Neuronal stem cell (in vitro differentiated cells): ENCODE data around the gene ADGRG4.

Experiments used
- DNase-seq: peaks from one replicate; pipeline ENCODE4 v3.0.0-alpha.2; 2013; ENCODE audit warnings: low spot score
- H2AFZ ChIP-seq: one replicate; pipeline ENCODE4 v1.6.1; 2013; ENCODE audit warnings: mild to moderate bottlenecking, low read length, inconsistent platforms
- H2AK5ac ChIP-seq: 2 replicates; pipeline ENCODE4 v1.6.1; 2013; ENCODE audit warnings: low read depth, mild to moderate bottlenecking, inconsistent platforms, low read length, moderate library complexity, mixed read lengths
- H2BK120ac ChIP-seq: 2 replicates; pipeline ENCODE4 v1.6.1; 2013; ENCODE audit warnings: low read depth, mild to moderate bottlenecking, inconsistent platforms, low read length, moderate library complexity, mixed read lengths
- H2BK12ac ChIP-seq: one replicate; pipeline ENCODE4 v1.6.1; 2013; ENCODE audit warnings: low read length, inconsistent platforms
- H2BK15ac ChIP-seq: 2 replicates; pipeline ENCODE4 v1.6.1; 2013; ENCODE audit warnings: mild to moderate bottlenecking, low read length, inconsistent platforms, mixed read lengths
- H2BK5ac ChIP-seq: one replicate; pipeline ENCODE4 v1.6.1; 2013; ENCODE audit warnings: inconsistent platforms, mild to moderate bottlenecking, low read length, moderate library complexity
- H3K14ac ChIP-seq: one replicate; pipeline ENCODE4 v1.6.1; 2013; ENCODE audit warnings: low read length, inconsistent platforms
- H3K18ac ChIP-seq: 2 replicates; pipeline ENCODE4 v1.6.1; 2013; ENCODE audit warnings: low read length, inconsistent platforms
- H3K23ac ChIP-seq: 2 replicates; pipeline ENCODE4 v1.6.1; 2013; ENCODE audit warnings: low read depth, mild to moderate bottlenecking, mixed read lengths, low read length, inconsistent platforms; ENCODE audit not compliant: poor library complexity
- H3K27ac ChIP-seq: replicated peaks from 3 replicates; pipeline ENCODE4 v1.5.1; 2013; ENCODE audit warnings: low read length, inconsistent platforms
- H3K27me3 ChIP-seq, 3 experiments: 2 replicates each; pipeline ENCODE4 v1.6.1; 2013; ENCODE audit warnings: low read length in 3 of 3, mild to moderate bottlenecking in 2 of 3, inconsistent platforms in 1 of 3, low read depth in 1 of 3, mixed read lengths in 1 of 3, moderate library complexity in 1 of 3; ENCODE audit not compliant: control insufficient read depth in 3 of 3, insufficient read depth in 3 of 3
- H3K36me3 ChIP-seq, 2 donors: replicated peaks in 1 of 2; 2 replicates each; pipeline ENCODE4 v1.6.1; 2013; ENCODE audit warnings: low read length in 2 of 2; ENCODE audit not compliant: control insufficient read depth in 2 of 2, insufficient read depth in 2 of 2
- H3K4ac ChIP-seq: 2 replicates; pipeline ENCODE4 v1.6.1; 2013; ENCODE audit warnings: inconsistent platforms, mild to moderate bottlenecking, low read length, moderate library complexity
- H3K4me1 ChIP-seq, 2 donors: 1 replicate in 1 of 2; 2 replicates in 1 of 2; pipeline ENCODE4 v1.6.1; 2013; ENCODE audit warnings: low read length in 2 of 2, low read depth in 1 of 2; ENCODE audit not compliant: control insufficient read depth in 2 of 2, insufficient read depth in 1 of 2
- H3K4me2 ChIP-seq: one replicate; pipeline ENCODE4 v1.6.1; 2013; ENCODE audit warnings: mild to moderate bottlenecking, low read length, inconsistent platforms; ENCODE audit not compliant: insufficient read depth, poor library complexity, severe bottlenecking
- H3K4me3 ChIP-seq, 2 donors: 2 replicates each; pipeline ENCODE4 v1.5.1; 2013; ENCODE audit warnings: low read length in 2 of 2, mild to moderate bottlenecking in 2 of 2, inconsistent platforms in 1 of 2, moderate library complexity in 1 of 2
- H3K79me1 ChIP-seq: one replicate; pipeline ENCODE4 v1.6.1; 2013; ENCODE audit warnings: low read depth, mild to moderate bottlenecking, inconsistent platforms, low read length, moderate library complexity
- H3K9ac ChIP-seq: one replicate; pipeline ENCODE4 v1.6.1; 2013; ENCODE audit warnings: mild to moderate bottlenecking, low read depth, low read length, inconsistent platforms; ENCODE audit not compliant: poor library complexity
- H3K9me3 ChIP-seq, 2 donors: replicated peaks in 1 of 2; 2 replicates each; pipeline versions ENCODE3 to v1.6.1; 2013; ENCODE audit warnings: low read length in 2 of 2, mild to moderate bottlenecking in 2 of 2, inconsistent platforms in 1 of 2, low read depth in 1 of 2, mixed read lengths in 1 of 2, moderate library complexity in 1 of 2; ENCODE audit not compliant: control insufficient read depth in 2 of 2, insufficient read depth in 1 of 2
- H4K8ac ChIP-seq: one replicate; pipeline ENCODE4 v1.6.1; 2013; ENCODE audit warnings: low read depth, mild to moderate bottlenecking, inconsistent platforms, low read length, moderate library complexity
- H4K91ac ChIP-seq: one replicate; pipeline ENCODE4 v1.6.1; 2013; ENCODE audit warnings: low read length, low read depth, mild to moderate bottlenecking, inconsistent platforms; ENCODE audit not compliant: poor library complexity
- WGBS, 2 donors: extraction: QIAGEN DNeasy Blood & Tissue Kit; methylation state at CpG; one replicate each; pipeline ENCODE4 v1.1.7; 2013; ENCODE audit warnings: missing lambda C conversion rate in 2 of 2, mixed read lengths in 1 of 2; ENCODE audit not compliant: insufficient read length in 2 of 2, insufficient replicate concordance in 1 of 2; ENCODE audit errors: extremely low coverage in 2 of 2; 5-methylcytosine and 5-hydroxymethylcytosine counted together

ADGRG4 gene

GRCh38 chrX:136268051-136269048 is 32.4 kb upstream of the ADGRG4 start:
- no peak for DNase-seq
- no CpG with 5 or more reads among the region's 5 CpGs for WGBS, 2 donors

GRCh38 chrX:136269921-136270320 is 30.8 kb upstream of the ADGRG4 start:
- no peak overlapping the region for H2BK15ac ChIP-seq
- no peak overlapping the region for H3K18ac ChIP-seq
- H3K4me1 ChIP-seq, result no peaks in the 10 kb centered on the region
- no peak overlapping the region for H2BK120ac ChIP-seq
- no peak overlapping the region for H3K9ac ChIP-seq
- no peaks in the 10 kb centered on the region for H3K9me3 ChIP-seq
- no peak overlapping the region for H3K23ac ChIP-seq
- H2AK5ac ChIP-seq, result no peak overlapping the region
- H3K79me1 ChIP-seq, result no peaks in the 10 kb centered on the region
- no peak overlapping the region for H3K4ac ChIP-seq
- no peak overlapping the region for H3K27ac ChIP-seq
- no peak for DNase-seq
- no CpG with 5 or more reads among the region's 1 CpG for WGBS, 2 donors
- H4K91ac ChIP-seq, result no peak overlapping the region
- H3K14ac ChIP-seq, result no peak overlapping the region
- H2BK12ac ChIP-seq, result no peak overlapping the region
- no peak overlapping the region for H3K4me3 ChIP-seq
- H2BK5ac ChIP-seq, result no peak overlapping the region
- no peak overlapping the region for H2AFZ ChIP-seq
- no peaks in the 10 kb centered on the region for H3K36me3 ChIP-seq
- peaks cover 0 to 4% (median 0%) of the 10 kb centered on the region in 3 experiments for H3K27me3 ChIP-seq
- no peak overlapping the region for H4K8ac ChIP-seq
- no peak overlapping the region for H3K4me2 ChIP-seq

More at GRCh38 chrX:136268051-136269048, 32.4 kb upstream of the ADGRG4 start:
- H4K91ac ChIP-seq, result no peak overlapping the region
- no peak overlapping the region for H3K14ac ChIP-seq
- H3K36me3 ChIP-seq, result no peaks in the 10 kb centered on the region
- H2BK15ac ChIP-seq, result no peak overlapping the region
- no peaks in the 10 kb centered on the region for H3K79me1 ChIP-seq
- H2BK12ac ChIP-seq, result no peak overlapping the region
- no peaks in the 10 kb centered on the region for H3K4me1 ChIP-seq
- no peaks in the 10 kb centered on the region for H3K9me3 ChIP-seq
- H2BK5ac ChIP-seq, result no peak overlapping the region
- no peak overlapping the region for H3K4me3 ChIP-seq
- H2AK5ac ChIP-seq, result no peak overlapping the region
- H3K27ac ChIP-seq, result no peak overlapping the region
- no peak overlapping the region for H3K4me2 ChIP-seq
- no peak overlapping the region for H3K9ac ChIP-seq
- no peak overlapping the region for H2BK120ac ChIP-seq
- no peak overlapping the region for H4K8ac ChIP-seq
- no peak overlapping the region for H2AFZ ChIP-seq
- H3K27me3 ChIP-seq, result no peaks in the 10 kb centered on the region
- H3K4ac ChIP-seq, result no peak overlapping the region
- H3K23ac ChIP-seq, result no peak overlapping the region
- no peak overlapping the region for H3K18ac ChIP-seq

- H3K4me3 ChIP-seq, result no peak overlapping the region
- no CpG with 5 or more reads among the region's 1 CpG for WGBS, 2 donors
These were observed 29.5 kb upstream of the ADGRG4 start for GRCh38 chrX:136271300-136271699.

GRCh38 chrX:136272325-136272724 is 28.4 kb upstream of the ADGRG4 start:
- Histone ChIP-seq H3K27me3 (peaks cover 0 to 9% (median 0%) of the 10 kb centered on the region in 3 experiments), H4K8ac (no peak overlapping the region), H2BK120ac (no peak overlapping the region), H3K23ac (no peak overlapping the region), H3K9ac (no peak overlapping the region), H3K79me1 (no peaks in the 10 kb centered on the region), H4K91ac (no peak overlapping the region), H2AFZ (no peak overlapping the region), H2AK5ac (no peak overlapping the region), H3K9me3 (no peaks in the 10 kb centered on the region), H3K4me2 (no peak overlapping the region), H2BK12ac (no peak overlapping the region), H3K18ac (no peak overlapping the region), H2BK5ac (no peak overlapping the region), H3K4ac (no peak overlapping the region), H3K27ac (no peak overlapping the region), H2BK15ac (no peak overlapping the region), H3K14ac (no peak overlapping the region), H3K36me3 (no peaks in the 10 kb centered on the region), H3K4me1 (no peaks in the 10 kb centered on the region), H3K4me3 (no peak overlapping the region)
- no CpG with 5 or more reads among the region's 1 CpG for WGBS, 2 donors
- DNase-seq, result no peak

More at GRCh38 chrX:136271300-136271699, 29.5 kb upstream of the ADGRG4 start:
- DNase-seq, result no peak
- Histone ChIP-seq H2BK15ac (no peak overlapping the region), H2AK5ac (no peak overlapping the region), H3K27me3 (peaks cover 0 to 9% (median 0%) of the 10 kb centered on the region in 3 experiments), H3K27ac (no peak overlapping the region), H3K9ac (no peak overlapping the region), H2BK120ac (no peak overlapping the region), H3K4ac (no peak overlapping the region), H3K18ac (no peak overlapping the region), H3K23ac (no peak overlapping the region), H3K36me3 (no peaks in the 10 kb centered on the region), H3K4me2 (no peak overlapping the region), H2BK12ac (no peak overlapping the region), H3K14ac (no peak overlapping the region), H4K8ac (no peak overlapping the region), H3K9me3 (no peaks in the 10 kb centered on the region), H3K79me1 (no peaks in the 10 kb centered on the region), H2AFZ (no peak overlapping the region), H2BK5ac (no peak overlapping the region), H3K4me1 (no peaks in the 10 kb centered on the region), H4K91ac (no peak overlapping the region)
